ENCODE measurements around the gene CTNNA2.

Gene CTNNA2

DNA sequence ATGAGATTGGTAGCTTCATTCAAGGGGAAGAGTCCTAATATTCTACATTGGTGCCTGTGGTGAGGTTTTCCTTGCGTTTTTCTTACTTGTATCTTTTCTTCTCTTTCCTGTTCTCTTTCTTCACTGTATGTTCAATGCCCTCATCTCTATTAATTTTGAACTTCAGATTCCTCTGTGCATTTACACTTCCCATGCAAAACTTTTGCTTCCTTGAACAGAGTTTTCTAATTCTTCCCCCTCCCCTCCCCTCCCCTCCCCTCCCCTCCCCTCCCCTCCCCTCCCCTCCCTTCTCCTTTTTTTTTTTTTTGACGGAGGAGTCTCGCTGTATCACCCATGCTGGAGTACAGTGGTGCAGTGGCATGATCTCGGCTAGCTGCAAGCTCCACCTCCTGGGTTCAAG, 403.4 kb downstream of the CTNNA2 start:
- TF ChIP-seq, protein P1, sequence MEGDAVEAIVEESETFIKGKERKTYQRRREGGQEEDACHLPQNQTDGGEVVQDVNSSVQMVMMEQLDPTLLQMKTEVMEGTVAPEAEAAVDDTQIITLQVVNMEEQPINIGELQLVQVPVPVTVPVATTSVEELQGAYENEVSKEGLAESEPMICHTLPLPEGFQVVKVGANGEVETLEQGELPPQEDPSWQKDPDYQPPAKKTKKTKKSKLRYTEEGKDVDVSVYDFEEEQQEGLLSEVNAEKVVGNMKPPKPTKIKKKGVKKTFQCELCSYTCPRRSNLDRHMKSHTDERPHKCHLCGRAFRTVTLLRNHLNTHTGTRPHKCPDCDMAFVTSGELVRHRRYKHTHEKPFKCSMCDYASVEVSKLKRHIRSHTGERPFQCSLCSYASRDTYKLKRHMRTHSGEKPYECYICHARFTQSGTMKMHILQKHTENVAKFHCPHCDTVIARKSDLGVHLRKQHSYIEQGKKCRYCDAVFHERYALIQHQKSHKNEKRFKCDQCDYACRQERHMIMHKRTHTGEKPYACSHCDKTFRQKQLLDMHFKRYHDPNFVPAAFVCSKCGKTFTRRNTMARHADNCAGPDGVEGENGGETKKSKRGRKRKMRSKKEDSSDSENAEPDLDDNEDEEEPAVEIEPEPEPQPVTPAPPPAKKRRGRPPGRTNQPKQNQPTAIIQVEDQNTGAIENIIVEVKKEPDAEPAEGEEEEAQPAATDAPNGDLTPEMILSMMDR (IDR thresholded peaks at IDR 0.05; ENCODE audit: control insufficient read depth, insufficient read depth, low read depth, low read length, missing control alignments), result no peak
- no peak overlapping the region for H3K4me3 ChIP-seq (ENCODE audit: control insufficient read depth, low read depth, low read length)
- no peak for DNase-seq (ENCODE audit: low read depth)

DNA sequence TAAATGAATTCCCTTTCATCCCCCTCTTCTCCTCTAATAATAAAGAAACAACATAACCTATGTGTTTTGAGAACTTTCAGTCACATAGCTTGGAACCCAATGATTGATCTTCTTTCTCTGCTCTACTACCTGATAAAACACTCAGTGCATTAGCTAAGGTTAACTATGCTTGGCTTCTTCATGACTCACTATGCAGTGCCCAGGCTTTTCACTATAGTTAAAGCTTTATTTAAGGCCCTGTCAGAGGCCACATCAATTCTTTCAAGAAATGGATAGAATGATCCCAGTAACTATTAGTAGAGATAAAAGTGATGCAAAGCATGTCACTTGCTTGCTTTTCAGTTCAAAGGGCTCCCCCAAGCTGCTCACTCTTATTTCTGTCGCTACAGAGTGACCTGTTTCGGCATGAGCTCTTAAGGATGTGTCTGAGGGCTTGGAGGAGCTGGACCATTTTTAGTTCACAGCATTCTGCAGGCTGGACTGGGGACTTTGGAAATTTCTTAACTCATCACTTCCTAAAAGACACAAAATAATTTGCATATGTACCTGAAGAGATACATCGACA, 407.7 kb downstream of the CTNNA2 start:
- H3K4me3 ChIP-seq (ENCODE audit: control insufficient read depth, low read depth, low read length), result no peak overlapping the region
- TF ChIP-seq, protein P1 (IDR thresholded peaks at IDR 0.05; ENCODE audit: control insufficient read depth, insufficient read depth, low read depth, low read length, missing control alignments), result no peak
- DNase-seq (ENCODE audit: low read depth), result no peak

DNA sequence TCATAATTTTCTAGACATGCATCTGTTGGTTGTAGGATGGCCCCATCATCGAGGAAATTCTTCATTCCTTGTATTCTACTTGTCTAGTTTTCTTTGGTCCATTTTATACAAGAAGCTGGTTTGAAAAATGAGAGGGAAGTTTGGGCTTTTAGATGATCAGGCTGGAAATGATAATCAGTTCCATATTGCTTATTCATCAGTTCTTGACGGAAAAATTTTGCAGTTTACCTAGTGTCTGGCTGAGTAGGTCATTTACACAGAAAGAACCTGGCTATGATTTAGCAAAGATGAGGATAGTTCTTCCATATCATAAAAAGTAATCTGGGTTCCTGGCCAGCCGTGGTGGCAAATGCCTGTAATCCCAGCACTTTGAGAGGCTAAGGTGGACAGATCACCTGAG, 416.8 kb downstream of the CTNNA2 start:
- no peak for DNase-seq (ENCODE audit: low read depth)
- no peak overlapping the region for H3K4me3 ChIP-seq (ENCODE audit: control insufficient read depth, low read depth, low read length)
- TF ChIP-seq, protein P1 (IDR thresholded peaks at IDR 0.05; ENCODE audit: control insufficient read depth, insufficient read depth, low read depth, low read length, missing control alignments), result no peak

DNA sequence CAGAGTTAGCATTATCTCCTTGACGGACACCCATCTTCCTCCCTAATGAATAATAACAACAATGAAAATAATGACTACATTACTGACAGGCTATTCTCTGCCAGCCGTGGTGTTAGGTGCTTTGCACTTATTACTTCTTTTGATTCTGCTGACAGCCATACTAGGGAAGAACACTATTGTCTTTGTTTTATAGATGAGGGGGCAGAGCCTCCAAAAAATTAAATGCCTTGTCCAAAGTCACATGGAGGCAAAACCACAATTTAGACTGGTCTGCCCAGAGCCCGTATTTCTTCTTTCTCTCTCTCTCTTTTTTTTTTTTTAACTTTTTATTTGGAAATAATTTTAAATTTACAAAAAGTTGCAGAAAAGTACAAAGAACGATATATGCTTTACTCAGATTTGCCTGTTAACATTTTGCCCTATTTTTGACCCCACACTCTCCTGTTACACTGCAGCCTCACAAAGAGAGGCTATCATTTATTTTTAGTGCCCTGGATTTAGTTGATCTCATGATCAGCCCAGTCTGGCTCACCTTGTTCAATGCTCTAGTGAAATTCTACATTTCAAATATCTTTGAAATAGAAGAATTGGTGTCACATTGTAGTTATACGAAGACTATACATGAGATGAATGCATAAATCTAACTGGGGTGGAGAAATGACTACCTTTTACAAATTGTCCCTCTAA, 422.3 kb downstream of the CTNNA2 start:
- no peak for DNase-seq (ENCODE audit: low read depth)
- TF ChIP-seq, protein P1 (IDR thresholded peaks at IDR 0.05; ENCODE audit: control insufficient read depth, insufficient read depth, low read depth, low read length, missing control alignments), result no peak
- no peak overlapping the region for H3K4me3 ChIP-seq (ENCODE audit: control insufficient read depth, low read depth, low read length)

DNA sequence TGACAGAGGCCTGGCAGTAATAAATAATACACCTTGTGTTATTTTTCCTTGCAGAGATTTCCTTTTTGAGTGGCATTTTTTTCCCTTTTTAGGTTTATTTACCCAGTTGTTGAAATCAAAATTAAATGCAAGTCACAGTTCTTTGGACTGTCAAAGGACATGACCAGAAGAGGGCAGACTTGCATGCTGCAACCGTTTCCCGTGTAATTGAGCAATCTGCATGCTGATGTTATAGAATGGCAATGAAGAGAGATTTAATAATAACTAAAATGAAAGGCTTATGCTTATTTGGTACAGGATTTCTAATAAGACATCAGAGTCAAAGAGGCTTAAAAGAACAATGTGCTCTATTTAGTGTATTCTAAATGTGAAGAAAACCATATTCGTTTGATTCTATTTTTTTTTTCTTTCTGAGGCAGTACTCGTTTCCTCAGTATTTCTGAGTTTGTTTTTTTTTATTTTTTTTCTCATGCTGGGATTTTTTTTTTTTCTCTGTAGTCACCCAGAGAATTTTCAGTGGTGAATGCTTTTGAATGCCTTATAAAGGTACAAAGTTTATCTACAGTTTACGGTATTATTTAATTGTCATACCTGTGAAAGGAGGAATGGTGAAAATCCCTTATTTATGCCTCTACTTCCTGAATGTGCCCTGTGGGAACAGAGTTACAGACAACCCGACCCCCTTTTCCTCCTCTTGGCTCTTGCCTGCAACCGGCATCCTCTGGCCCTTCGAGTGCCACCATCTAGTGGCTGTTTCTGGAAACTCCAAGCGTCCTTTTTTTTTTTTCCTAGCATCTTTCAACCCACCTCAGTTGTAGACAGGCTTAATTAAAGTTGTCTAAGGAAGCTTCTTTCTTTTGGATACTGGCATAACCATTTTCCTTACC, 423.2 kb downstream of the CTNNA2 start:
- TF ChIP-seq, protein P1 (IDR thresholded peaks at IDR 0.05; ENCODE audit: control insufficient read depth, insufficient read depth, low read depth, low read length, missing control alignments), result peak; percentile 74
- no peak overlapping the region for H3K4me3 ChIP-seq (ENCODE audit: control insufficient read depth, low read depth, low read length)
- DNase-seq (ENCODE audit: low read depth), result peak; percentile 25

DNA sequence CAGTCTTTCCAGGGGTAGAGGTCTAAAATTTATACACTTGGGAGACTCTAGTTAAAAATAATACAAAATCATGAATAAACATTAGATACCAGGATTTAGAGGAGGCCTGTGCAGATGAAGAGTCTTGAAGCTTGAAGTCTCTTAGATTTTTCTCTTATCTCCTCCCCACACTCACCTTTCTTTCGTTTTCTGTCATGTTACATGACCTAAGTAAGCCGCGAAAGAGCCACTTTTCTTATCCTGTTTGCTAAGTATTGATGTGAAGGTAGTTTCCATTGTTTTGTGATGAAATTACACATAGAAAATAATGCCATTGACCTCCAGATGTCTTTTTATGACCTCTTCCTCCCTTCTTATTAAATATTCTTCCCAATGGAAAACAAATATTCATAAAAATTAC, 423.9 kb downstream of the CTNNA2 start:
- TF ChIP-seq, protein P1 (IDR thresholded peaks at IDR 0.05; ENCODE audit: control insufficient read depth, insufficient read depth, low read depth, low read length, missing control alignments), result no peak
- H3K4me3 ChIP-seq (ENCODE audit: control insufficient read depth, low read depth, low read length), result no peak overlapping the region
- DNase-seq (ENCODE audit: low read depth), result no peak
